Measurements from ENCODE around the gene RBMS3.

- no peak for TF ChIP-seq EZH2 (IDR thresholded peaks at IDR 0.05; ENCODE audit: insufficient read depth, low read length)
- no peak for TF ChIP-seq CTCF (IDR thresholded peaks at IDR 0.05; ENCODE audit: insufficient read depth, low read depth, low read length)
Measured at GRCh38 chr3:30042916-30043555, 762.2 kb downstream of the RBMS3 start.
